Stomach (tissue), 9 donors: ENCODE data around the gene MLKL. TPM values are rescaled to one million over a fixed set of nuclear protein-coding genes. Genes with fewer than 3 reads are reported as not detected.

Experiments used
- DNase-seq, 2 donors: peaks; one replicate each; pipeline versions ENCODE4 v3.0.0 to v3.0.0-alpha.2; 2013 to 2019
- H3K27ac ChIP-seq, 5 donors: fragments of 200-600 bp in 4 of 5; sonication (generic) in 4 of 5; one replicate each; pipeline ENCODE4 v1.5.1; 2013 to 2019; ENCODE audit warnings: mild to moderate bottlenecking in 1 of 5, moderate library complexity in 1 of 5
- H3K27me3 ChIP-seq, 3 donors: fragments of 200-600 bp; sonication (generic); one replicate each; pipeline ENCODE4 v1.5.1; 2017 to 2019; ENCODE audit warnings: mixed run types in 1 of 3
- H3K36me3 ChIP-seq, 4 donors: fragments of 200-600 bp; sonication (generic); 1 replicate in 3 of 4; 2 replicates in 1 of 4; pipeline ENCODE4 v1.5.1; 2016 to 2019
- H3K4me1 ChIP-seq, 4 donors: fragments of 200-600 bp; sonication (generic); one replicate each; pipeline ENCODE4 v1.5.1; 2016 to 2019
- H3K4me3 ChIP-seq, 4 donors: fragments of 200-600 bp; sonication (generic) in 3 of 4; one replicate each; pipeline ENCODE4 v1.5.1; 2016 to 2019; ENCODE audit warnings: mild to moderate bottlenecking in 1 of 4
- H3K9me3 ChIP-seq, 4 donors: fragments of 200-600 bp; sonication (generic); one replicate each; pipeline ENCODE4 v1.5.1; 2016 to 2019
- EP300 ChIP-seq: sonication (generic); formaldehyde crosslinking; IDR thresholded peaks from one replicate; pipeline ENCODE4 v1.6.1; 2017; ENCODE audit warnings: antibody characterized with exemption
- POLR2A ChIP-seq, 4 donors: fragments of 450-650 bp; IDR thresholded peaks; one replicate each; pipeline ENCODE4 v1.6.1; 2016; ENCODE audit warnings: antibody characterized with exemption in 4 of 4, control low read depth in 2 of 4, mild to moderate bottlenecking in 1 of 4, moderate library complexity in 1 of 4
- POLR2AphosphoS5 ChIP-seq, 3 donors: sonication (generic); formaldehyde crosslinking; IDR thresholded peaks; one replicate each; pipeline ENCODE4 v1.6.1; 2016; ENCODE audit warnings: antibody characterized with exemption in 3 of 3
- WGBS, 5 donors: extraction: QIAGEN DNeasy Blood & Tissue Kit in 3 of 5; methylation state at CpG; one replicate each; pipeline versions ENCODE4 v1.1.5 to v1.1.7; 2013 to 2018; 5-methylcytosine and 5-hydroxymethylcytosine counted together
- intact Hi-C: fragments of 100-400 bp; cut with DNase I; formaldehyde crosslinking; loops from one replicate; pipeline ENCODE4 v1.15.1; 2023; ENCODE audit warnings: low total_unique reads
- polyA plus RNA-seq, 3 donors: library from polyadenylated mRNA; stranded (reverse); fragments of 200-250 nt; gene quantifications; one replicate each; pipeline ENCODE4 v1.2.3, GENCODE V29; 2013
- total RNA-seq, 5 donors: library from RNA; depleted of rRNA; stranded (reverse); fragments of >200 nt; gene quantifications; one replicate each; pipeline versions ENCODE4 v1.1.0 to v1.2.3, GENCODE V29; 2014 to 2016
- TF ChIP-seq, protein P1 (sequence below), 7 experiments: fragments of 450-650 bp in 4 of 7; fragments of 200-600 bp in 3 of 7; sonication (generic) in 3 of 7; IDR thresholded peaks; one replicate each; pipeline ENCODE4 v1.5.1; 2016 to 2019; ENCODE audit warnings: antibody characterized with exemption in 7 of 7, control low read depth in 2 of 7, mild to moderate bottlenecking in 1 of 7
- donor health status: healthy with polysubstance abuse.
- donor health status: Bipolar disorder and iron deficiency.
- donor health status: healthy.

Gene MLKL
- total and polyA plus RNA-seq, 8 donors: 6.7 to 23.3 (median 10.0) TPM

DNA sequence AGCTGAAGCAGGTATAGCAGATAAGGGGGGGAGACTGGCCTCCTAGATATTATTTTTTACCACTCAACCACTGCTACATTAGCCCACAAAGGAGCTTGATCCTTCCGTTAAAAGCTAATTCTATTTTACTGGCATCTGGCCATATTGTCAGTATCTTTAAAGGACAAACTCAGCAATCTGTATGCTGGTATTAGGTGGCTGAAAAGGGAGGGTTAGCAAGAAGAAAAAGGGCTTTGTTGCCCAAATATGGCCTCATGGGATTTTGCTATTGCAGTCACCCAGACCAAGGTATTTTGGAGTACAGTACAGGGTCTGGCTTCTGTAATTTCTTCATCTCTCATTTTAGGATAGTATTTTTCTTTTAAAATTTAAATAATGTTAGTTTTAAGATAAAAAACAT is 48.4 kb downstream of the MLKL start:
- no peaks in the 10 kb centered on the region for H3K27me3 ChIP-seq
- peaks cover 21 to 79% (median 69%) of the 10 kb centered on the region in 4 donors for H3K36me3 ChIP-seq
- TF ChIP-seq, protein P1, sequence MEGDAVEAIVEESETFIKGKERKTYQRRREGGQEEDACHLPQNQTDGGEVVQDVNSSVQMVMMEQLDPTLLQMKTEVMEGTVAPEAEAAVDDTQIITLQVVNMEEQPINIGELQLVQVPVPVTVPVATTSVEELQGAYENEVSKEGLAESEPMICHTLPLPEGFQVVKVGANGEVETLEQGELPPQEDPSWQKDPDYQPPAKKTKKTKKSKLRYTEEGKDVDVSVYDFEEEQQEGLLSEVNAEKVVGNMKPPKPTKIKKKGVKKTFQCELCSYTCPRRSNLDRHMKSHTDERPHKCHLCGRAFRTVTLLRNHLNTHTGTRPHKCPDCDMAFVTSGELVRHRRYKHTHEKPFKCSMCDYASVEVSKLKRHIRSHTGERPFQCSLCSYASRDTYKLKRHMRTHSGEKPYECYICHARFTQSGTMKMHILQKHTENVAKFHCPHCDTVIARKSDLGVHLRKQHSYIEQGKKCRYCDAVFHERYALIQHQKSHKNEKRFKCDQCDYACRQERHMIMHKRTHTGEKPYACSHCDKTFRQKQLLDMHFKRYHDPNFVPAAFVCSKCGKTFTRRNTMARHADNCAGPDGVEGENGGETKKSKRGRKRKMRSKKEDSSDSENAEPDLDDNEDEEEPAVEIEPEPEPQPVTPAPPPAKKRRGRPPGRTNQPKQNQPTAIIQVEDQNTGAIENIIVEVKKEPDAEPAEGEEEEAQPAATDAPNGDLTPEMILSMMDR (IDR thresholded peaks at IDR 0.05): no peak
- no peak for TF ChIP-seq POLR2AphosphoS5 (IDR thresholded peaks at IDR 0.05)
- no peak for TF ChIP-seq EP300
- TF ChIP-seq POLR2A (IDR thresholded peaks at IDR 0.05): no peak
- H3K27ac ChIP-seq: no peak overlapping the region
- no peak for DNase-seq
- no peak overlapping the region for H3K4me3 ChIP-seq
- 38 to 56% (median 40%) methylated on average over 1 of the region's 1 CpG for WGBS, 5 donors
- intact Hi-C loops: no loop called here
- peaks cover 0 to 9% (median 4%) of the 10 kb centered on the region in 4 donors for H3K4me1 ChIP-seq
- no peaks in the 10 kb centered on the region for H3K9me3 ChIP-seq

DNA sequence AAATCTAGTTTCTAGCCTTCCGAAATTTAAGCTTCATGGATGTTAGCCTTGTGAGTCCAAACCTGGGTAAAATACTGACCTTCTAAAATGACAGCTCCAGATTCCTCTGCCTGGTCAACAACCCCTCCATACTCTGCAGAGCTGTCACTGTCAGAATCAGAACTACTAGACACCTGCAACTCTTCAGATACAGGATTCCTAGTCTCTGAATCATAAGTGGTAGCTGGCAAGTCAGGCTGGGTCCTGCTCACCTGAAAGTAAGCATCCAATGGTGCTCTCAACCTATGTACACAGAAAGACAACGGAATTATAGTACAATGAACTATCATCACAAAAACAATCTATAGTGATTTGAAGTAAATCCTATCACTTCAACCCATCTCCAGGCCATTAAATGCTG is 48.8 kb downstream of the MLKL start:
- peaks cover 0 to 9% (median 4%) of the 10 kb centered on the region in 4 donors for H3K4me1 ChIP-seq
- peaks cover 21 to 81% (median 71%) of the 10 kb centered on the region in 4 donors for H3K36me3 ChIP-seq
- no peak for DNase-seq
- H3K9me3 ChIP-seq: no peaks in the 10 kb centered on the region
- intact Hi-C loops: no loop called here
- no peak overlapping the region for H3K27ac ChIP-seq
- 80 to 86% (median 80%) methylated on average over 2 of the region's 2 CpGs for WGBS, 5 donors
- H3K4me3 ChIP-seq: no peak overlapping the region
- TF ChIP-seq POLR2AphosphoS5 (IDR thresholded peaks at IDR 0.05) (no peak), EP300 (no peak), POLR2A (IDR thresholded peaks at IDR 0.05) (no peak)
- TF ChIP-seq, protein P1 (IDR thresholded peaks at IDR 0.05): no peak
- H3K27me3 ChIP-seq: no peaks in the 10 kb centered on the region

DNA sequence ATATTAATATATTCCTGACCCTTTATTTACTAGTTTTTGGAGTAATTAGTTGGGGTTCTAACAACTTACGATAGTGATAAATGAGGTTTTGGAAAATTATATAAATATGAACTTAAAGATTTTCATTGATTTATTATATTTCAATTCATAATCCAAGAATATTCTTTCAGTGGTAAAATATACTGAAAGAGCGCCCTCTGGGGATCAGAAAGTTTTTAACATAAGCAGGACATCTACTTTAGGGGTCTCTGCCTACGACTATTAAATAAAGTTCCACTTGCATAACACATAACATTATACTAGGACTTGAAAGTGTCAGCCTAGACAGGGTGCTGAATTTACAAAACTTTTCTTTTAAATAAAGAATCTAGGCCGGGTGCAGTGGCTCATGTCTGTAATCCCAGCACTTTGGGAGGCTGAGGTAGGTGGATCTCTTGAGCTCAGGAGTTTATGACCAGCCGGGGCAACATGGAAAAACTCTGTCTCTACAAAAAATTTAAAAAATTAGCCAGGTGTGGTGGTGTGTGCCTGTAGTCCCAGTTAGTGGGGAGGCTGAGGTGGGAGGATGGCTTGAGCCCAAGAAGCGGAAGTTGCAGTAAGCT is 49.6 kb downstream of the MLKL start:
- Histone ChIP-seq H3K9me3 (no peaks in the 10 kb centered on the region), H3K27me3 (no peaks in the 10 kb centered on the region), H3K4me3 (no peak overlapping the region), H3K27ac (no peak overlapping the region), H3K4me1 (peaks cover 0 to 9% (median 4%) of the 10 kb centered on the region in 4 donors), H3K36me3 (peaks cover 23 to 83% (median 76%) of the 10 kb centered on the region in 4 donors)
- no peak for DNase-seq
- 75 to 88% (median 82%) methylated on average over 6 of the region's 6 CpGs for WGBS, 5 donors
- intact Hi-C loops: no loop called here
- TF ChIP-seq POLR2A (IDR thresholded peaks at IDR 0.05): no peak
- TF ChIP-seq POLR2AphosphoS5 (IDR thresholded peaks at IDR 0.05): no peak
- TF ChIP-seq, protein P1 (IDR thresholded peaks at IDR 0.05): peak in 3 of 7 experiments; percentile 8 to 41 (median 29)
- TF ChIP-seq EP300: no peak

DNA sequence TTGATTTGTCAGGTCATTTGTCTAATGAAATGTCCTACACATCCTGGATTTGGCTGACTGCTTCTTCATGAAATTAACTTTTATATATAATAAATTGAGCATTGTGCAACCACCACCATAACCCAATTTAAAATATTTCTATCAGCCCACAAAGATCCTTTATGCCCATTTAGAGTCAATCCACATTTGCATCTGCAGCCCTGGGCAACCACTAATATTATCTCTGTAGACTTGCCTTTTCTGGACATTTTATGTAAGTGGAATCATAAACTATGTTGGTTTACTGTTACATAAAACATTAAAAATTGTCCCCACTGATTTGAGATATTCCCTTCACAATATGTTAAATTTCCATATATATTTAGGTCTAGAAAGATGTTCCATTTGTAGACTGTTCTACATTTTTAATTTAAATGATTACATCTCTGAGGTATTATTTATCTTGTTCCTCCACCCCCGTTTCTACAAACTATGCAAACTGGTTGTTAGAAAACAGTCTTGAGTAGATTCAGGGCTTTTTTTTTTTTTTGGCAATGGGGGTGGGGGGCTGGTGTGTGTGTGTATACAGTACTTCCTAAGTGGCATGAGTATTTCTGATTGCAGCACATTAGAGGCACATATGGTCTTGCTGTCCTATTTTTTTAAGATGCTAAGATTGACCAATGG is 50.7 kb downstream of the MLKL start:
- Histone ChIP-seq H3K4me3 (no peak overlapping the region), H3K36me3 (peaks cover 23 to 87% (median 78%) of the 10 kb centered on the region in 4 donors), H3K4me1 (peaks cover 0 to 9% (median 3%) of the 10 kb centered on the region in 4 donors), H3K27ac (no peak overlapping the region), H3K9me3 (no peaks in the 10 kb centered on the region), H3K27me3 (no peaks in the 10 kb centered on the region)
- DNase-seq: no peak
- intact Hi-C loops: no loop called here
- 49 to 65% (median 53%) methylated on average over 1 of the region's 1 CpG for WGBS, 5 donors
- no peak for TF ChIP-seq POLR2AphosphoS5 (IDR thresholded peaks at IDR 0.05)
- no peak for TF ChIP-seq POLR2A (IDR thresholded peaks at IDR 0.05)
- TF ChIP-seq, protein P1 (IDR thresholded peaks at IDR 0.05): no peak
- TF ChIP-seq EP300: no peak
